ENCODE data around the gene SLC4A4. TPM values are rescaled to one million over a fixed set of nuclear protein-coding genes. Genes with fewer than 3 reads are reported as not detected.

Gene SLC4A4
- total and polyA plus RNA-seq, 2 of the 8 experiments (the other 6 are each of a cell fraction or from before 2014, with no cell fraction given): 0.67 to 2.8 TPM

DNA sequence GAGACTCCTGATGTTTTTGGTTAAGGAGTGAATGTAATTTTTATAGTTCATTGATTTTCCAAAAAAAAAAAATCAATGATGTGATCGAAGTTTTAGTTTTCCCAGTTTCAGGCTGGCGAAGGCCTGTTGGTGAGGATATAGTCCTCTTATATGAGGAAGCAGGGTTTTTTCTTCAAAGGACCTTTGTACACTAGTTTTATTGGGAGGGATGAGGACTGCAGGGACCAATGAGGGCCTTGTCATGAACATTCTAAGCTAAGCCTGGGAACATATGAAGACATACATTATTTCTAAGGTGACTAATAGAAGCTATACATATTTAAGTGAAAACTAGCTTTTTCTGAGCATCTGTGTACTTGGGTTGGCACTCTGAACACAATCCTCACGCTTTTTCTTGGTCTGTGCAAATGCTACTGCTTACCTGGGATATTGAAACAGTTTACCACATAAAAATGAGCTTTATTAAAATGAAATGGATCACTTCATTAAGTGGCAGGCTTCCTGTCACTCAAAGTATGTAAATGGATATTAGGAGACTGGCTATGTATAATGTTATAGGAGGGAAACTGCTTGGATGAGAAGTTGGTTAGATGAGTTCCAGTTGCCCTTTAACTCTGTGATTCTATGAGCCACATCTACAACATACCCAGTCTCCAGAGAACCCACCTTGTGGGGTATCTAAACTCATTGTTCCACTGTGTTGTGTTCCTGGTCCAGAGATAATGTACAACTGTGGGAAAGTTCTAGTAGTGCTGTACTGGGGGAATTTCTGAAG, 43.5 kb downstream of the SLC4A4 start:
- H3K23ac ChIP-seq (ENCODE audit: insufficient read length): no peak overlapping the region
- H3K4me1 ChIP-seq (replicated peaks in 1 of 4; ENCODE audit: control insufficient read depth in 3 of 4, insufficient read depth in 4 of 4, low read length in 3 of 4): no peaks in the 10 kb centered on the region
- H2BK15ac ChIP-seq (ENCODE audit: low read length): no peak overlapping the region
- no peak overlapping the region for H4K91ac ChIP-seq (replicated peaks; ENCODE audit: insufficient read length, low read length)
- H3K14ac ChIP-seq (ENCODE audit: insufficient read length): no peak overlapping the region
- H3K56ac ChIP-seq (replicated peaks; ENCODE audit: insufficient read length, low read depth, low read length): no peak overlapping the region
- H3K9ac ChIP-seq (replicated peaks in 1 of 4; ENCODE audit: extremely low read depth in 1 of 4, low read depth in 3 of 4, low read length in 3 of 4): no peak overlapping the region
- H2BK20ac ChIP-seq (ENCODE audit: low read length): no peak overlapping the region
- H3K4me3 ChIP-seq (ENCODE audit: extremely low read depth in 1 of 4, insufficient read depth in 2 of 4, low read depth in 3 of 4, low read length in 4 of 4): no peak overlapping the region
- H2BK120ac ChIP-seq (replicated peaks; ENCODE audit: low read depth, low read length): no peak overlapping the region
- 91% methylated on average over 3 of the region's 3 CpGs; no CpG with 5 or more reads in 1 of the 2 experiments for WGBS, 2 experiments (ENCODE audit: extremely low coverage in 1 of 2, insufficient coverage in 1 of 2, insufficient read length in 1 of 2, insufficient replicate concordance in 2 of 2, low coverage in 1 of 2, low lambda C conversion rate in 2 of 2, missing lambda C conversion rate in 1 of 2)
- H3K79me2 ChIP-seq (ENCODE audit: control insufficient read depth in 1 of 2, insufficient read depth in 2 of 2, low read length in 2 of 2): no peaks in the 10 kb centered on the region
- H3K36me3 ChIP-seq (ENCODE audit: control insufficient read depth in 2 of 4, insufficient read depth in 4 of 4, low read length in 3 of 4): no peaks in the 10 kb centered on the region
- POLR2A ChIA-PET (ENCODE audit: partially characterized antibody): no interaction called here
- FAIRE-seq: no peak
- CTCF ChIA-PET (ENCODE audit: partially characterized antibody): interaction anchor here (1.1 kb wide), 1 partner anchor 153 kb away, joined by 3 read pairs; no protein-coding TSS in a partner anchor
- H4K5ac ChIP-seq (ENCODE audit: insufficient read length, low read depth, low read length): no peak overlapping the region
- no peak for DNase-seq (ENCODE audit: low read depth in 1 of 2, low spot score in 2 of 2)
- no peaks in the 10 kb centered on the region for H3K79me1 ChIP-seq (ENCODE audit: low read depth, low read length)
- H4K8ac ChIP-seq (ENCODE audit: extremely low read depth, insufficient read depth, low read length): no peak overlapping the region
- H2AFZ ChIP-seq (ENCODE audit: low read length): no peak overlapping the region
- H3K27ac ChIP-seq (ENCODE audit: low read depth, low read length): no peak overlapping the region
- H3K4ac ChIP-seq (replicated peaks; ENCODE audit: insufficient read length, low read depth, low read length): no peak overlapping the region
- no peak overlapping the region for H2BK12ac ChIP-seq (ENCODE audit: low read depth, low read length)
- H3K9me3 ChIP-seq (ENCODE audit: insufficient read depth in 2 of 2, low read depth in 1 of 2, low read length in 1 of 2): no peaks in the 10 kb centered on the region
- H4K20me1 ChIP-seq (replicated peaks in 1 of 2; ENCODE audit: control insufficient read depth in 1 of 2, insufficient read depth in 2 of 2, low read length in 2 of 2): no peaks in the 10 kb centered on the region
- no peak overlapping the region for H2BK5ac ChIP-seq (ENCODE audit: low read depth, low read length)
- H3K18ac ChIP-seq (ENCODE audit: extremely low read depth, low read length): no peak overlapping the region
- TF ChIP-seq RAD21 (IDR thresholded peaks at IDR 0.05 in 1 of 2, conservative IDR thresholded peaks at IDR 0.05 in 1 of 2; ENCODE audit: low read depth in 2 of 2, low read length in 2 of 2) (no peak), SP1 (IDR thresholded peaks at IDR 0.05; ENCODE audit: low read depth, low read length) (no peak), CHD1 (IDR thresholded peaks at IDR 0.05; ENCODE audit: low read depth, low read length) (no peak), KDM4A (IDR thresholded peaks at IDR 0.05; ENCODE audit: low read depth, low read length, severe bottlenecking) (no peak), SP2 (IDR thresholded peaks at IDR 0.05; ENCODE audit: low read length) (no peak), CBX5 (IDR thresholded peaks at IDR 0.05; ENCODE audit: low read depth, low read length) (no peak), CEBPB (IDR thresholded peaks at IDR 0.05; ENCODE audit: low read depth, low read length) (no peak), POLR2A (IDR thresholded peaks at IDR 0.05; ENCODE audit: control extremely low read depth in 1 of 2, low read depth in 2 of 2, low read length in 2 of 2) (no peak)
- H2AK5ac ChIP-seq (ENCODE audit: low read depth, low read length): no peak overlapping the region
- no peaks in the 10 kb centered on the region for H3K23me2 ChIP-seq (ENCODE audit: low read depth, low read length)
- no peaks in the 10 kb centered on the region; a peak in 1 of 7 replicates for H3K27me3 ChIP-seq (replicated peaks in 1 of 4; ENCODE audit: control insufficient read depth in 3 of 4, extremely low read depth in 1 of 4, insufficient read depth in 3 of 4, low read length in 3 of 4)
- H3K4me2 ChIP-seq (ENCODE audit: insufficient read depth in 1 of 2, low read depth in 2 of 2, low read length in 2 of 2): no peak overlapping the region

Measured in H1 (cell line).